NT2/D1 (cell line): Measurements from ENCODE around the gene BCORL1.

Experiments used
- DNase-seq: peaks from one replicate; pipeline ENCODE4 v3.0.0-alpha.2; 2011; ENCODE audit warnings: low read depth, low spot score
- H3K27me3 ChIP-seq: 2 replicates; pipeline ENCODE4 v1.6.0; 2011; ENCODE audit warnings: mild to moderate bottlenecking; ENCODE audit not compliant: insufficient read length, insufficient read depth
- H3K36me3 ChIP-seq: 2 replicates; pipeline ENCODE4 v1.6.1; 2011; ENCODE audit warnings: mild to moderate bottlenecking, low read length, mixed read lengths; ENCODE audit not compliant: insufficient read depth, insufficient read length
- H3K4me1 ChIP-seq: 2 replicates; pipeline ENCODE4 v1.5.1; 2011; ENCODE audit not compliant: insufficient read depth, insufficient read length
- H3K4me3 ChIP-seq: 2 replicates; pipeline ENCODE4 v1.5.1; 2011; ENCODE audit warnings: low read depth; ENCODE audit not compliant: insufficient read length
- H3K9ac ChIP-seq: 2 replicates; pipeline ENCODE4 v1.6.0; 2011; ENCODE audit warnings: low read depth; ENCODE audit not compliant: insufficient read length
- H3K9me3 ChIP-seq: 2 replicates; pipeline ENCODE4 v1.5.1; 2011; ENCODE audit warnings: mild to moderate bottlenecking, low read length; ENCODE audit not compliant: insufficient read depth
- SUZ12 ChIP-seq: IDR thresholded peaks from 2 replicates; pipeline ENCODE4 v1.6.1; 2011; ENCODE audit not compliant: insufficient read length, insufficient read depth; ENCODE audit errors: extremely low read depth
- YY1 ChIP-seq: IDR thresholded peaks from 2 replicates; pipeline ENCODE4 v1.6.1; 2011; ENCODE audit not compliant: insufficient read length, insufficient read depth
- ZNF274 ChIP-seq: IDR thresholded peaks from 2 replicates; pipeline ENCODE4 v1.6.1; 2011; ENCODE audit warnings: mild to moderate bottlenecking, low read depth, low read length

Gene BCORL1

GRCh38 chrX:130085551-130086446 is 103.4 kb downstream of the BCORL1 start:
- TF ChIP-seq YY1 = no peak
- no peak for TF ChIP-seq SUZ12
- no peak for TF ChIP-seq ZNF274
- Histone ChIP-seq H3K9ac (no peak overlapping the region), H3K4me3 (no peak overlapping the region), H3K9me3 (no peaks in the 10 kb centered on the region), H3K27me3 (no peaks in the 10 kb centered on the region), H3K36me3 (peaks cover 6% of the 10 kb centered on the region), H3K4me1 (peaks cover 6% of the 10 kb centered on the region)
- no peak for DNase-seq

GRCh38 chrX:130086447-130087206 is 104.2 kb downstream of the BCORL1 start:
- Histone ChIP-seq H3K36me3 (no peaks in the 10 kb centered on the region), H3K4me1 (peaks cover 6% of the 10 kb centered on the region), H3K4me3 (no peak overlapping the region), H3K9me3 (no peaks in the 10 kb centered on the region), H3K9ac (no peak overlapping the region), H3K27me3 (no peaks in the 10 kb centered on the region)
- no peak for DNase-seq
- no peak for TF ChIP-seq ZNF274
- TF ChIP-seq YY1 = no peak
- no peak for TF ChIP-seq SUZ12

- H3K9ac ChIP-seq = no peak overlapping the region
- H3K9me3 ChIP-seq = no peaks in the 10 kb centered on the region
- DNase-seq = no peak
- no peaks in the 10 kb centered on the region for H3K27me3 ChIP-seq
- TF ChIP-seq YY1 (no peak), SUZ12 (no peak), ZNF274 (no peak)
- no peak overlapping the region for H3K4me3 ChIP-seq
- H3K4me1 ChIP-seq = peaks cover 4% of the 10 kb centered on the region
- H3K36me3 ChIP-seq = no peaks in the 10 kb centered on the region
Measured at GRCh38 chrX:130090364-130090763, 107.9 kb downstream of the BCORL1 start.

GRCh38 chrX:130091980-130092522 is 109.6 kb downstream of the BCORL1 start:
- no peak overlapping the region for H3K4me3 ChIP-seq
- H3K4me1 ChIP-seq = no peaks in the 10 kb centered on the region
- TF ChIP-seq SUZ12 (no peak), YY1 (no peak), ZNF274 (no peak)
- DNase-seq = no peak
- no peaks in the 10 kb centered on the region for H3K27me3 ChIP-seq
- H3K36me3 ChIP-seq = no peaks in the 10 kb centered on the region
- H3K9me3 ChIP-seq = no peaks in the 10 kb centered on the region
- H3K9ac ChIP-seq = peak overlapping the region; percentile 32

- Histone ChIP-seq H3K4me3 (no peak overlapping the region), H3K9ac (no peak overlapping the region), H3K4me1 (no peaks in the 10 kb centered on the region), H3K36me3 (no peaks in the 10 kb centered on the region), H3K9me3 (no peaks in the 10 kb centered on the region), H3K27me3 (no peaks in the 10 kb centered on the region)
- DNase-seq = no peak
- TF ChIP-seq ZNF274 (no peak), SUZ12 (no peak), YY1 (no peak)
Measured at GRCh38 chrX:130093271-130093670, 110.8 kb downstream of the BCORL1 start.

GRCh38 chrX:130094696-130095095 is 112.3 kb downstream of the BCORL1 start:
- H3K36me3 ChIP-seq = no peaks in the 10 kb centered on the region
- no peaks in the 10 kb centered on the region for H3K4me1 ChIP-seq
- H3K4me3 ChIP-seq = no peak overlapping the region
- no peak for DNase-seq
- H3K9ac ChIP-seq = no peak overlapping the region
- H3K9me3 ChIP-seq = no peaks in the 10 kb centered on the region
- no peaks in the 10 kb centered on the region for H3K27me3 ChIP-seq
- TF ChIP-seq YY1 (no peak), SUZ12 (no peak), ZNF274 (no peak)

GRCh38 chrX:130095249-130096030 is 113.0 kb downstream of the BCORL1 start:
- H3K9me3 ChIP-seq = no peaks in the 10 kb centered on the region
- H3K4me3 ChIP-seq = no peak overlapping the region
- no peak overlapping the region for H3K9ac ChIP-seq
- TF ChIP-seq ZNF274 (no peak), SUZ12 (no peak), YY1 (no peak)
- H3K27me3 ChIP-seq = no peaks in the 10 kb centered on the region
- DNase-seq = no peak
- no peaks in the 10 kb centered on the region for H3K4me1 ChIP-seq
- H3K36me3 ChIP-seq = no peaks in the 10 kb centered on the region
